Measurements from ENCODE around the gene FAM114A2. TPM values are rescaled to one million over a fixed set of nuclear protein-coding genes. Genes with fewer than 3 reads are reported as not detected.
A peak's percentile ranks its signal among the peaks of the same experiment; 100 is the strongest.

Gene FAM114A2
- total and polyA plus RNA-seq, 5 donors: 9.8 to 46.3 (median 36.2) TPM

GRCh38 chr5:153987301-153987700 is 51.4 kb downstream of the FAM114A2 start:
- Histone ChIP-seq H3K27me3 (ENCODE audit: control insufficient read depth, insufficient read depth) (no peaks in the 10 kb centered on the region), H3K9me3 (ENCODE audit: control insufficient read depth, low read length) (no peaks in the 10 kb centered on the region), H3K27ac (ENCODE audit: low read length) (no peak overlapping the region), H3K4me1 (ENCODE audit: control insufficient read depth, insufficient read depth, low read length) (no peaks in the 10 kb centered on the region), H3K4me3 (ENCODE audit: low read length) (no peak overlapping the region)
- ATAC-seq: no peak
- intact Hi-C loops (cut with DNase I): loop anchor here in 1 of 4 donors (10.0 kb wide), 1 partner anchor 408 kb away; no protein-coding TSS in a partner anchor
- 89% methylated on average over 2 of the region's 2 CpGs for WGBS
- DNase-seq: no peak

- H3K27me3 ChIP-seq (ENCODE audit: control insufficient read depth, insufficient read depth): no peaks in the 10 kb centered on the region
- no peak for ATAC-seq
- no peaks in the 10 kb centered on the region for H3K4me1 ChIP-seq (ENCODE audit: control insufficient read depth, insufficient read depth, low read length)
- no peaks in the 10 kb centered on the region for H3K9me3 ChIP-seq (ENCODE audit: control insufficient read depth, low read length)
- DNase-seq: no peak
- intact Hi-C loops (cut with DNase I): loop anchor here in 1 of 4 donors (10.0 kb wide), 1 partner anchor 409 kb away; no protein-coding TSS in a partner anchor
- 57% methylated on average over 3 of the region's 3 CpGs for WGBS
- H3K27ac ChIP-seq (ENCODE audit: low read length): no peak overlapping the region
- H3K4me3 ChIP-seq (ENCODE audit: low read length): no peak overlapping the region
Measured at GRCh38 chr5:153985498-153985897, 53.2 kb downstream of the FAM114A2 start.

- ATAC-seq: no peak
- Histone ChIP-seq H3K27me3 (ENCODE audit: control insufficient read depth, insufficient read depth) (no peaks in the 10 kb centered on the region), H3K9me3 (ENCODE audit: control insufficient read depth, low read length) (no peaks in the 10 kb centered on the region), H3K4me1 (ENCODE audit: control insufficient read depth, insufficient read depth, low read length) (no peaks in the 10 kb centered on the region), H3K27ac (ENCODE audit: low read length) (no peak overlapping the region), H3K4me3 (ENCODE audit: low read length) (no peak overlapping the region)
- intact Hi-C loops (cut with DNase I): loop anchor here in 1 of 4 donors (10.0 kb wide), 1 partner anchor 411 kb away; no protein-coding TSS in a partner anchor
- DNase-seq: no peak
- WGBS: 89% methylated on average over 1 of the region's 1 CpG
Measured at GRCh38 chr5:153983885-153984284, 54.8 kb downstream of the FAM114A2 start.

GRCh38 chr5:153981905-153982605 is 56.7 kb downstream of the FAM114A2 start:
- ATAC-seq (no peak), DNase-seq (no peak)
- Histone ChIP-seq H3K4me1 (ENCODE audit: control insufficient read depth, insufficient read depth, low read length) (no peaks in the 10 kb centered on the region), H3K4me3 (ENCODE audit: low read length) (no peak overlapping the region), H3K27ac (ENCODE audit: low read length) (no peak overlapping the region), H3K27me3 (ENCODE audit: control insufficient read depth, insufficient read depth) (no peaks in the 10 kb centered on the region), H3K9me3 (ENCODE audit: control insufficient read depth, low read length) (no peaks in the 10 kb centered on the region)
- 90% methylated on average over 4 of the region's 4 CpGs for WGBS
- intact Hi-C loops (cut with DNase I): loop anchor here in 1 of 4 donors (10.0 kb wide), 1 partner anchor 413 kb away; no protein-coding TSS in a partner anchor

GRCh38 chr5:153979028-153979783 is 59.5 kb downstream of the FAM114A2 start:
- no peak overlapping the region for H3K27ac ChIP-seq (ENCODE audit: low read length)
- H3K4me1 ChIP-seq (ENCODE audit: control insufficient read depth, insufficient read depth, low read length): no peaks in the 10 kb centered on the region
- no peak overlapping the region for H3K4me3 ChIP-seq (ENCODE audit: low read length)
- H3K27me3 ChIP-seq (ENCODE audit: control insufficient read depth, insufficient read depth): no peaks in the 10 kb centered on the region
- 70% methylated on average over 4 of the region's 4 CpGs for WGBS
- intact Hi-C loops (cut with DNase I): loop anchor here in 3 of 4 donors (5.0 to 10.0 kb wide), 5 partner anchors 196 to 426 kb away; no protein-coding TSS in a partner anchor
- DNase-seq (no peak), ATAC-seq (no peak)
- no peaks in the 10 kb centered on the region for H3K9me3 ChIP-seq (ENCODE audit: control insufficient read depth, low read length)

GRCh38 chr5:153974813-153975163 is 63.9 kb downstream of the FAM114A2 start:
- Histone ChIP-seq H3K4me3 (ENCODE audit: low read length) (no peak overlapping the region), H3K4me1 (ENCODE audit: control insufficient read depth, insufficient read depth, low read length) (no peaks in the 10 kb centered on the region), H3K27ac (ENCODE audit: low read length) (no peak overlapping the region), H3K9me3 (ENCODE audit: control insufficient read depth, low read length) (no peaks in the 10 kb centered on the region), H3K27me3 (ENCODE audit: control insufficient read depth, insufficient read depth) (no peaks in the 10 kb centered on the region)
- ATAC-seq (peak in 1 of 2 donors; percentile 44), DNase-seq (peak in 1 of 3 donors; percentile 48)
- intact Hi-C loops (cut with DNase I): loop anchor here in 3 of 4 donors (5.0 to 10.0 kb wide), 5 partner anchors 200 to 430 kb away; no protein-coding TSS in a partner anchor

GRCh38 chr5:153974131-153974812 is 64.4 kb downstream of the FAM114A2 start:
- Histone ChIP-seq H3K9me3 (ENCODE audit: control insufficient read depth, low read length) (no peaks in the 10 kb centered on the region), H3K4me3 (ENCODE audit: low read length) (no peak overlapping the region), H3K27ac (ENCODE audit: low read length) (no peak overlapping the region), H3K4me1 (ENCODE audit: control insufficient read depth, insufficient read depth, low read length) (no peaks in the 10 kb centered on the region), H3K27me3 (ENCODE audit: control insufficient read depth, insufficient read depth) (no peaks in the 10 kb centered on the region)
- intact Hi-C loops (cut with DNase I): loop anchor here in 3 of 4 donors (10.0 kb wide), 3 partner anchors 201 to 431 kb away; no protein-coding TSS in a partner anchor
- WGBS: 15% methylated on average over 7 of the region's 7 CpGs
- DNase-seq (peak in 1 of 3 donors; percentile 47), ATAC-seq (peak; percentile 10 to 49)

- ATAC-seq (no peak), DNase-seq (no peak)
- H3K9me3 ChIP-seq (ENCODE audit: control insufficient read depth, low read length): no peaks in the 10 kb centered on the region
- no peaks in the 10 kb centered on the region for H3K27me3 ChIP-seq (ENCODE audit: control insufficient read depth, insufficient read depth)
- H3K27ac ChIP-seq (ENCODE audit: low read length): no peak overlapping the region
- no peak overlapping the region for H3K4me3 ChIP-seq (ENCODE audit: low read length)
- H3K4me1 ChIP-seq (ENCODE audit: control insufficient read depth, insufficient read depth, low read length): no peaks in the 10 kb centered on the region
- intact Hi-C loops (cut with DNase I): loop anchor here in 3 of 4 donors (10.0 kb wide), 3 partner anchors 203 to 433 kb away; no protein-coding TSS in a partner anchor
- 77% methylated on average over 2 of the region's 2 CpGs for WGBS
Measured at GRCh38 chr5:153972240-153972639, 66.5 kb downstream of the FAM114A2 start.

GRCh38 chr5:153970496-153970895 is 68.2 kb downstream of the FAM114A2 start:
- no peak overlapping the region for H3K27ac ChIP-seq (ENCODE audit: low read length)
- intact Hi-C loops (cut with DNase I): loop anchor here in 3 of 4 donors (10.0 kb wide), 3 partner anchors 204 to 434 kb away; no protein-coding TSS in a partner anchor
- DNase-seq: no peak
- no peaks in the 10 kb centered on the region for H3K4me1 ChIP-seq (ENCODE audit: control insufficient read depth, insufficient read depth, low read length)
- 39% methylated on average over 3 of the region's 3 CpGs for WGBS
- H3K9me3 ChIP-seq (ENCODE audit: control insufficient read depth, low read length): no peaks in the 10 kb centered on the region
- peak in 1 of 2 donors; percentile 22 for ATAC-seq
- H3K4me3 ChIP-seq (ENCODE audit: low read length): no peak overlapping the region
- H3K27me3 ChIP-seq (ENCODE audit: control insufficient read depth, insufficient read depth): no peaks in the 10 kb centered on the region

- ATAC-seq: no peak
- Histone ChIP-seq H3K4me3 (ENCODE audit: low read length) (no peak overlapping the region), H3K27ac (ENCODE audit: low read length) (no peak overlapping the region), H3K4me1 (ENCODE audit: control insufficient read depth, insufficient read depth, low read length) (no peaks in the 10 kb centered on the region), H3K27me3 (ENCODE audit: control insufficient read depth, insufficient read depth) (no peaks in the 10 kb centered on the region), H3K9me3 (ENCODE audit: control insufficient read depth, low read length) (no peaks in the 10 kb centered on the region)
- WGBS: 69% methylated on average over 3 of the region's 3 CpGs
- intact Hi-C loops (cut with DNase I): loop anchor here (5.0 to 10.0 kb wide), 4 partner anchors 475 to 1437 kb away; partner anchors contain the start of gene GRIA1 (in 1 of the 4)
- no peak for DNase-seq
Measured at GRCh38 chr5:153969563-153969895, 69.2 kb downstream of the FAM114A2 start.
